GM23248 (cell line): Measurements from ENCODE around the gene LRRC53. TPM values are rescaled to one million over a fixed set of nuclear protein-coding genes. Genes with fewer than 3 reads are reported as not detected.

ENCODE experiments used
- DNase-seq: peaks from one replicate; pipeline ENCODE4 v3.0.0-alpha.2; 2015
- H2AFZ ChIP-seq: fragments of 200-600 bp; sonication (generic); 2 replicates; pipeline ENCODE4 v1.6.1; 2016; ENCODE audit warnings: antibody characterized with exemption
- H3F3A ChIP-seq: fragments of 200-600 bp; sonication (generic); 2 replicates; pipeline ENCODE4 v1.6.1; 2016; ENCODE audit warnings: mild to moderate bottlenecking, antibody characterized with exemption, mixed run types; ENCODE audit not compliant: insufficient read depth
- H3K27ac ChIP-seq: fragments of 200-600 bp; sonication (generic); 2 replicates; pipeline ENCODE4 v1.5.1; 2016; ENCODE audit warnings: mild to moderate bottlenecking
- H3K27me3 ChIP-seq: fragments of 200-600 bp; sonication (generic); replicated peaks from 2 replicates; pipeline ENCODE4 v1.6.1; 2016; ENCODE audit warnings: mild to moderate bottlenecking; ENCODE audit not compliant: insufficient read depth
- H3K36me3 ChIP-seq: fragments of 200-600 bp; sonication (generic); 2 replicates; pipeline ENCODE4 v1.6.1; 2016; ENCODE audit warnings: low read depth, mild to moderate bottlenecking
- H3K4me1 ChIP-seq: fragments of 200-600 bp; sonication (generic); 2 replicates; pipeline ENCODE4 v1.6.1; 2016; ENCODE audit warnings: mild to moderate bottlenecking; ENCODE audit not compliant: insufficient read depth
- H3K4me2 ChIP-seq: fragments of 200-600 bp; sonication (generic); one replicate; pipeline ENCODE4 v1.6.1; 2016; ENCODE audit warnings: mild to moderate bottlenecking; ENCODE audit not compliant: unreplicated experiment
- H3K4me3 ChIP-seq: fragments of 200-600 bp; sonication (generic); 2 replicates; pipeline ENCODE4 v1.5.1; 2016; ENCODE audit warnings: mild to moderate bottlenecking
- H3K79me2 ChIP-seq: fragments of 200-600 bp; sonication (generic); 2 replicates; pipeline ENCODE4 v1.6.1; 2016; ENCODE audit warnings: mild to moderate bottlenecking; ENCODE audit not compliant: insufficient read depth
- H3K9ac ChIP-seq: fragments of 200-600 bp; sonication (generic); 2 replicates; pipeline ENCODE4 v1.6.1; 2016; ENCODE audit warnings: mild to moderate bottlenecking
- H3K9me2 ChIP-seq: fragments of 200-600 bp; sonication (generic); 2 replicates; pipeline ENCODE4 v1.6.1; 2016; ENCODE audit warnings: mixed run types, mild to moderate bottlenecking, moderate library complexity; ENCODE audit not compliant: insufficient read depth
- H3K9me3 ChIP-seq: fragments of 200-600 bp; sonication (generic); one replicate; pipeline ENCODE4 v1.6.1; 2017; ENCODE audit warnings: low read depth
- H4K20me1 ChIP-seq: fragments of 200-600 bp; sonication (generic); 2 replicates; pipeline ENCODE4 v1.6.0; 2016; ENCODE audit not compliant: insufficient read depth
- EZH2 ChIP-seq: fragments of 200-600 bp; sonication (generic); IDR thresholded peaks from 2 replicates; pipeline ENCODE4 v1.6.1; 2018; ENCODE audit warnings: antibody characterized with exemption, mild to moderate bottlenecking; ENCODE audit not compliant: insufficient read depth, poor library complexity, severe bottlenecking
- EZH2phosphoT487 ChIP-seq: fragments of 200-600 bp; sonication (generic); IDR thresholded peaks from 2 replicates; pipeline ENCODE4 v1.6.1; 2018; ENCODE audit warnings: antibody characterized with exemption, moderate library complexity, mild to moderate bottlenecking, low read depth; ENCODE audit not compliant: insufficient read depth
- WGBS, 2 experiments: methylation state at CpG; one replicate each; pipeline ENCODE4 v1.1.6; 2015 to 2017; ENCODE audit warnings: low lambda C conversion rate in 2 of 2, low coverage in 1 of 2; ENCODE audit errors: missing lambda C conversion rate in 2 of 2; 5-methylcytosine and 5-hydroxymethylcytosine counted together
- in situ Hi-C: fragments of 300-500 bp; cut with MboI; formaldehyde crosslinking; loops from 2 replicates; pipeline ENCODE4 v1.15.0; 2020
- polyA plus RNA-seq: library from polyadenylated mRNA; unstranded; fragments of >200 nt; fragmentation: Nextera tagmentation; extraction: Ambion mirVana; gene quantifications from 2 replicates; pipeline ENCODE4 v1.2.1, GENCODE V29; 2016
- total RNA-seq: library from RNA; depleted of rRNA; stranded (reverse); fragments of >200 nt; shearing (Covaris generic); gene quantifications from 2 replicates; pipeline ENCODE4 v1.2.3, GENCODE V29; 2014

LRRC53 gene
- total and polyA plus RNA-seq, 2 experiments from 2014 or later, result not detected

DNA sequence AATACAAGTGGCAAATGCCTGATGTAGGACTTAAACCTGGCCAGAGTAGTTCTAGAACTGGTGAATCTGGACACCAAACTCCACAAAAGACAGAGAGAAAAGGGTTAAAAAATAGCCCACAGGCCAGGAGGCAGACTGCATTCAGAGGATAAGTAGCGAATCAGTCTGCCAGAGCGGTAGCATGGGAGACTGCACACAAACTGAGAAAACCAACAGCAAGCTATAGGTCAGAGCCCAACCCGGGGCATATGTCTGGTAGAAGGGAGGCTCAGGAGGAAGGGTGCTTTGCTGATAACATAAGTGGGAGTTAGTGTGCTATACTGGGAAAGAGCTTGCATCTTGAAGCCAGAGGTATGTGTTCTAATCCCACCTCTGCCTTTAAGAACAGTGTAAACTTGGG lies 4.0 kb downstream of the LRRC53 start:
- Histone ChIP-seq H4K20me1 (no peaks in the 10 kb centered on the region), H3K27me3 (0 out of 2 replicates have a peak, but pooled peaks cover 5% of the 10 kb centered on the region), H3K9me3 (no peaks in the 10 kb centered on the region), H2AFZ (no peak overlapping the region), H3F3A (no peaks in the 10 kb centered on the region), H3K4me3 (no peak overlapping the region), H3K36me3 (no peaks in the 10 kb centered on the region), H3K27ac (no peak overlapping the region), H3K4me1 (0 out of 2 replicates have a peak, but pooled peaks cover 1% of the 10 kb centered on the region), H3K9ac (no peak overlapping the region), H3K79me2 (no peaks in the 10 kb centered on the region), H3K9me2 (no peaks in the 10 kb centered on the region), H3K4me2 (no peak overlapping the region)
- in situ Hi-C loops, result no loop called here
- WGBS, 2 experiments, result 48 to 66% methylated on average over 3 of the region's 3 CpGs
- DNase-seq, result no peak
- TF ChIP-seq EZH2, result no peak
- no peak for TF ChIP-seq EZH2phosphoT487

DNA sequence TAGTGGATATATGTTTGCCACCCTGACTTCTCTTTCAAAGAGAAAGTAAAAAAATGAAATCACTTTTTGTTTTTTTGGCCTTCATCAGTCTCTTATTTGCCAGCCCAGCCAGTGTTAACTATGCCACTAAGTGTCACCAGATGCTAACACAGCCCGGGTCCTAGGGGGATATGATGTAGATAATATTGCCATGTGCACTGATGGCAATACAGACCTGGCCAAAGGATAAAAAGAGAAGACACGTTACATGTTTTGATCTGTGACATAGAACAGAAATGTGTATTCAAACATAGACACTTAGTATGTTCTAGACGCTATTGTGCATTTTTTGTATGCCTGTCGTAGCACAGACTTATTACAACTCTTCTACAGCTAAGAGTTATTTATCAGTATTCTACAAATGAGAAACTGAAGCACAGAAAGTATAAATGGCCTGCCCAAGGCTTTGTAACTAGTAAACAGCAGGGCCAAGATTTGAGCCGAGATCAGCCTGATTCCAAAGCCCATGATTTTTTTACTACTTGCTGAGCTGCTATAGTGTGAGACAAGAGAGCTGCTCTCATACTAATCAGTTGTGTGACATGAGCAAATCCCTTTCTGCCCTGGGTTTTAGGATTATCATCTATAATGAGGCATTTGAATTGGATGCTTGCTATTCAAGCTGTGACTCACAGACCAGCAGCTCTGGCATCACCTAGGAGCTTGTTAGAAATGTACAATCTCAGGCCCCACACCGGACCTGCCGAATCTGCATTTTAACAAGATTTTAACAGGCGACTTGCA lies 6.3 kb downstream of the LRRC53 start:
- Histone ChIP-seq H3K36me3 (no peaks in the 10 kb centered on the region), H4K20me1 (no peaks in the 10 kb centered on the region), H2AFZ (no peak overlapping the region), H3K27me3 (0 out of 2 replicates have a peak, but pooled peaks cover 5% of the 10 kb centered on the region), H3F3A (no peaks in the 10 kb centered on the region), H3K4me3 (no peak overlapping the region), H3K79me2 (no peaks in the 10 kb centered on the region), H3K9me3 (no peaks in the 10 kb centered on the region), H3K4me2 (no peak overlapping the region), H3K9me2 (no peaks in the 10 kb centered on the region), H3K4me1 (no peaks in the 10 kb centered on the region), H3K9ac (no peak overlapping the region), H3K27ac (no peak overlapping the region)
- no peak for DNase-seq
- in situ Hi-C loops, result no loop called here
- 38 to 40% methylated on average over 8 of the region's 8 CpGs for WGBS, 2 experiments
- TF ChIP-seq EZH2phosphoT487 (no peak), EZH2 (no peak)

DNA sequence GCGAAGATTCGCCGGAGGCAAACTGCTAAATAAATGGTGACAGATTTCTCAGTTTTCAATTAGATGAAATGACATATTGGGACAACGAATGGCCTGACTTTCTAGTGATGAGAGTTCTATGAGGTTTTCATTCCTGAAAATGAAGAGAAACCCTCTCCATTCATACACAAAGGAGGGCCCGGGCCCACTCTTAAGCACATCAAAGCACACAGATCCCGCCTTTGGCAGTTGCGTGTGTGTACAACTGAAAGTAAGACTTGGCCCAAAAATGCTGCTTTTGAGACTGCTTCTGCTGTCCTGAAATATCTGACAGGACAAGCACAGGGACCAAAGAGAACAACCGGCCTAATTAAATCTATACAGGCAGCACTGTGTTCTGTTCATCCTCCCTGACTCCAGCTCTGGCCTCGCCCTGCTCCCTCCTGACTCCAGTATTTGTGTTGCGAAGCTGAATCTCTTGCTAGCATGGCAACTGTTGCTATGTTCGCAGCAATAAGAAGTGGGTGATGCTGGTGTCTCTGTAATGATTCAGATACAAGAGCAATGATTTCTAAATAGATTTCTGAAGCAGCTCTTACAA lies 7.4 kb downstream of the LRRC53 start:
- in situ Hi-C loops, result no loop called here

DNA sequence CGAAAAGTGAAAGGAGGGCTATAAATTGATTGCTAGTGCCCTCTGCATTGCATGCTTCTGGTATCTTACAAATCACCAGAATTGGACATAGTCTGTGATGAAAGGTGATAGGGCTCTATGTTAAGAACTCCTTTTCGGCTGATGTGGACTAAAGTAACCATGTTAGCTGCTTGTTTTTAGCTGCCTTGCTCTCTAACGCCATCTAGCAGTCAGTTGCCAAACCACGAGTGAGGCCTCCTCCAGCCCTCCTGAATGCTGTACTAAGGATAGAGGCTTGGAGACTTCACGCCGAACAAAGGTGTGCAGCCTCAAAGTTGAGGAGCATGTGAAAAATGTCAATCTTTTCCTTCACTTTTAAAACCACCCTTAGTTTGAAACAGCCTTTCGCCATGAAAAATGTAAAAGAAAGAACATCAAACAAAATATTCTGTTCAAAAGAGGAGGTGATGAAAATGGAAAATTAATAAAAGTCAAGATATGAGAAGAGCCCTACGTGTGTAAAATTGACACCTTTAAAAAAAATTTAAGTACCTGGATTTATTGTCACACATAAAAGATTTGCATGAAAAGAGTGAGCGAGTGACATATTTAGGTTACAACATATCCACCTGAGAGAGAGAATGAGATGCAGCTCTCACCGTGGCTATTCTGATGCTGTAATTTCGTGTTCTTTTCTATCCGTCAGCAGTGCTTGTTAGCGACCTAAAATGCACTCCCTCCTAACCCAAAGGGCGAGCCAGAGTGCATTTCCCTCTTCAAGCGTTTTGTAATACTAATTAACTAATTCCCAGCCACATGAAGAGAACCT lies 8.1 kb downstream of the LRRC53 start:
- Histone ChIP-seq H4K20me1 (no peaks in the 10 kb centered on the region), H3K4me2 (no peak overlapping the region), H3K9me3 (no peaks in the 10 kb centered on the region), H3K4me3 (no peak overlapping the region), H3K27ac (no peak overlapping the region), H3F3A (no peaks in the 10 kb centered on the region), H3K9ac (no peak overlapping the region), H3K4me1 (no peaks in the 10 kb centered on the region), H3K27me3 (0 out of 2 replicates have a peak, but pooled peaks cover 5% of the 10 kb centered on the region), H3K9me2 (no peaks in the 10 kb centered on the region), H2AFZ (no peak overlapping the region), H3K79me2 (no peaks in the 10 kb centered on the region), H3K36me3 (no peaks in the 10 kb centered on the region)
- in situ Hi-C loops, result no loop called here
- 37 to 38% methylated on average over 15 of the region's 15 CpGs for WGBS, 2 experiments
- TF ChIP-seq EZH2phosphoT487 (no peak), EZH2 (no peak)
- peak; percentile 58 for DNase-seq

More for the DNA sequence above, 7.4 kb downstream of the LRRC53 start:
- no peak overlapping the region for H3K9ac ChIP-seq
- no peaks in the 10 kb centered on the region for H3K9me2 ChIP-seq
- 62 to 65% methylated on average over 11 of the region's 11 CpGs for WGBS, 2 experiments
- no peaks in the 10 kb centered on the region for H3K4me1 ChIP-seq
- no peak overlapping the region for H3K4me3 ChIP-seq
- no peaks in the 10 kb centered on the region for H3F3A ChIP-seq
- H3K9me3 ChIP-seq, result no peaks in the 10 kb centered on the region
- no peak overlapping the region for H3K27ac ChIP-seq
- TF ChIP-seq EZH2phosphoT487 (no peak), EZH2 (no peak)
- peak; percentile 21 for DNase-seq
- H3K4me2 ChIP-seq, result no peak overlapping the region
- 0 out of 2 replicates have a peak, but pooled peaks cover 5% of the 10 kb centered on the region for H3K27me3 ChIP-seq
- H4K20me1 ChIP-seq, result no peaks in the 10 kb centered on the region
- no peaks in the 10 kb centered on the region for H3K79me2 ChIP-seq
- no peaks in the 10 kb centered on the region for H3K36me3 ChIP-seq
- H2AFZ ChIP-seq, result no peak overlapping the region
